ENCODE data around the gene SYNE2. TPM values are rescaled to one million over a fixed set of nuclear protein-coding genes. Genes with fewer than 3 reads are reported as not detected.

Gene SYNE2
- total RNA-seq, 2 donors from 2014 or later: 48.5 to 66.9 TPM

DNA sequence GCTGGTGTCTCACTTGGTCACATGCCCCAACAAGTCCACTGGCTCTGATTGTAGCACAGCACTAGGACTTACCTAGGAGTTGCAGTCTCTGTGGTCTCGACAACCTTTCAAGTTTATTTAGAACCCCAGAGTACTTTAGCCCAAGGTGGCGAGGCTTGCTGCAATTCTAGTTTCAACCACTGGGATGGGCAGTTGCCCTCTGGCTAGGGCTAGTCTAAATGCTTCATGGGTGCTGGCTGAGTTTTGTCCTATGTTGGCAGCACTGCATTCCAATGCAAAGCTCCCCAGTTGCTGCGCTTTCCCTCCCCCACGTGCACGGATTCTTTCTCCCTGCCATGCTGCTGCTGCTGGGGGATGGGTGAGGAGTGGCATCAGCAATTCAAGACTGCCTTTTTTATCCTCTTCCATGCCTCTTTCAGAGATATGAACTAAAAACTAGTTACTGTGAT is 207.9 kb downstream of the SYNE2 start:
- H3K4me3 Mint-ChIP-seq: no peak overlapping the region
- no peaks in the 10 kb centered on the region for H3K9me3 Mint-ChIP-seq
- H3K36me3 Mint-ChIP-seq (ENCODE audit: low read depth): peaks cover 85% of the 10 kb centered on the region
- H3K4me1 Mint-ChIP-seq: peaks cover 8% of the 10 kb centered on the region
- ATAC-seq (replicated peaks): peak; percentile 37
- H3K27me3 Mint-ChIP-seq: no peaks in the 10 kb centered on the region
- peak overlapping the region; percentile 29 for H3K27ac Mint-ChIP-seq

DNA sequence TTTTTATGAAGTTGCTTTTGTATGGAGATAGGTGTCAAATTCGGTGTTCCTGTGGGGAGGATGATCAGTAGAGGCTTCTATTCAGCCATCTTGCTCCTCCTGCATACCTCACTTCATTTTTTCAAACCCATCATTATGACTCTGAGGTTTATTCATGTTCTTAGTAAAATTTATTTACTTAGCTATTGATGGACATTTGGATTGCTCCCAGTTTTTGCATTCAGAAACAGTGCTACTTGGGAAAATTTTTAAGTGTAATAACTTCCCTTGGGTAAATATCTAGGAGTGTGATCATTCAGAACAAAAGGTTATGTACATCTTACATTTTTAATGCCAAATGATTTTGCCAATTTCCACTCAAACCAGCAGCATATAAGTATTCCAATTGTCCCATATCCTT is 208.3 kb downstream of the SYNE2 start:
- Mint-ChIP-seq H3K4me3 (no peak overlapping the region), H3K27ac (no peak overlapping the region), H3K9me3 (no peaks in the 10 kb centered on the region), H3K27me3 (no peaks in the 10 kb centered on the region), H3K36me3 (ENCODE audit: low read depth) (peaks cover 81% of the 10 kb centered on the region), H3K4me1 (peaks cover 8% of the 10 kb centered on the region)
- no peak for ATAC-seq (replicated peaks)

DNA sequence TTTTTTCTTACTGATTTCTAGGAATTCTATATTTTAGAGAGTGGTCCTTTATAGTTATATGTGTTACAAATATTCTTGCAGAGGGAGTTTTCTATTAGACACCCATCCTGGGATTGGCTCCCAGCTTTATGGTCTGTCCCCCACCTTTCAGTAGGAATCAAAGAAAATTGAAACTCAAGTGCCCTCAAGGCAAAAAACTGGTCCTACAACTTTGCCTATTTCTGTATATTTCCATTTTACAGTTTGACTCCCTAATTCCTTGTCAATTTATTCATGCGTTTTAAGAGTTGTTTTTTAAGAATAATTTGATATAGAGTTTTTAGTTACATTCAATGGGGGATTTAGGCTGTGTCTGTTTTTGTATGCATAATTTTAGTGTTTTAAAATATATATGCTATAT is 208.9 kb downstream of the SYNE2 start:
- H3K27ac Mint-ChIP-seq: no peak overlapping the region
- no peaks in the 10 kb centered on the region for H3K27me3 Mint-ChIP-seq
- peaks cover 8% of the 10 kb centered on the region for H3K4me1 Mint-ChIP-seq
- H3K9me3 Mint-ChIP-seq: no peaks in the 10 kb centered on the region
- no peak overlapping the region for H3K4me3 Mint-ChIP-seq
- no peak for ATAC-seq (replicated peaks)
- peaks cover 81% of the 10 kb centered on the region for H3K36me3 Mint-ChIP-seq (ENCODE audit: low read depth)

DNA sequence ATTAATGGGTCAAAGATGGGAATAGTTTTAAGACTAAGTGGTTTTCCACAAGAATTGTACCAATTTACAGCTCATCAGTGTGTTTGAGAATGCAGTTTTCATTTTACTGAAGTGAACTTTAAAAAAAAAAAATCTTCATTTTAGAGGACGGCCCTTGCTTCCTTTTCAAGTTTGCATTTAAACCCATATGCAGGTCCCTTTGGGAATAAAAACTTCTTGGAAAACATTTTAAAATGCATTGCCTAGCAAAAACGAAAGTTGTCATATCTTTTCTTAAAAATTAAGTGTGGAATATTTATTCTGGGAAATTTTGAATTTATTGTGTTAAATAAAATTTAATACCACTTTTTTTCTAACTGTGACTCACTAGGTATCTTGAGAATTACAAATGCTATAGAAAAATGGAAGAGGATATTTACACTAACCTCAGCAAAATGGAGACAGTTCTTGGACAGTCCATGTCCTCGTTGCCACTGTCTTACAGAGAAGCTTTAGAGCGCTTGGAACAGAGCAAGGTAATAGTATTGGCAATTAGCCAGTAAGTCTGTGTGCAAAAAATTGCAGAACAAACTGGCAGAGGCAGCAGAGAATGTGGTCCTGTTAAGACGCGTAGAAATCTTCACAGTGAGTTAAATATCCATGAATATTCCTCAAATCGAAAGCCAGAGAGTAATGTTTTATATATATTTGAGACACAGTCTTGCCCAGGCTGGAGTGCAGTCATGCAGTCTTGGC is 209.7 kb downstream of the SYNE2 start:
- H3K27ac Mint-ChIP-seq: no peak overlapping the region
- peaks cover 82% of the 10 kb centered on the region for H3K36me3 Mint-ChIP-seq (ENCODE audit: low read depth)
- ATAC-seq (replicated peaks): no peak
- H3K27me3 Mint-ChIP-seq: no peaks in the 10 kb centered on the region
- H3K4me3 Mint-ChIP-seq: no peak overlapping the region
- no peaks in the 10 kb centered on the region for H3K9me3 Mint-ChIP-seq
- H3K4me1 Mint-ChIP-seq: peaks cover 8% of the 10 kb centered on the region

DNA sequence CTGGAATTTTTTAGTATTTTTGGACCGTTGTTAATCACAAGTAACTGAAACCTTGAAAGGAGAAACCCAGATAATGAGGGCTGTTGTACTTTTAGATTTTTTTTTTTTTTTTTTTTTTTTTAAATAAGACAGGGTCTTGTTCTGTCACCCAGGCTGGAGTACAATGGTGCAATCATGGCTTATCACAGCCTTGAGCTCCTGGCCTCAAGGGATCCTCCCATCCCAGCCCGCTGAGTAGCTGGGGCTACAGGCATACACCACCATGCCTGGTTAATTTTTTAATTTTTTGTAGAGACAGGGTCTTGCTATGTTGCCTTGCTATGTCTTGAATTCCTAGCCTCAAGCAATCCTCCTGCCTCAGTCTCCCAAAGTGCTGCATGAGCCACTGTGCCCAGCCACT is 211.6 kb downstream of the SYNE2 start:
- no peaks in the 10 kb centered on the region for H3K4me1 Mint-ChIP-seq
- H3K36me3 Mint-ChIP-seq (ENCODE audit: low read depth): peaks cover 78% of the 10 kb centered on the region
- ATAC-seq (replicated peaks): no peak
- H3K4me3 Mint-ChIP-seq: no peak overlapping the region
- H3K9me3 Mint-ChIP-seq: no peaks in the 10 kb centered on the region
- no peak overlapping the region for H3K27ac Mint-ChIP-seq
- no peaks in the 10 kb centered on the region for H3K27me3 Mint-ChIP-seq

DNA sequence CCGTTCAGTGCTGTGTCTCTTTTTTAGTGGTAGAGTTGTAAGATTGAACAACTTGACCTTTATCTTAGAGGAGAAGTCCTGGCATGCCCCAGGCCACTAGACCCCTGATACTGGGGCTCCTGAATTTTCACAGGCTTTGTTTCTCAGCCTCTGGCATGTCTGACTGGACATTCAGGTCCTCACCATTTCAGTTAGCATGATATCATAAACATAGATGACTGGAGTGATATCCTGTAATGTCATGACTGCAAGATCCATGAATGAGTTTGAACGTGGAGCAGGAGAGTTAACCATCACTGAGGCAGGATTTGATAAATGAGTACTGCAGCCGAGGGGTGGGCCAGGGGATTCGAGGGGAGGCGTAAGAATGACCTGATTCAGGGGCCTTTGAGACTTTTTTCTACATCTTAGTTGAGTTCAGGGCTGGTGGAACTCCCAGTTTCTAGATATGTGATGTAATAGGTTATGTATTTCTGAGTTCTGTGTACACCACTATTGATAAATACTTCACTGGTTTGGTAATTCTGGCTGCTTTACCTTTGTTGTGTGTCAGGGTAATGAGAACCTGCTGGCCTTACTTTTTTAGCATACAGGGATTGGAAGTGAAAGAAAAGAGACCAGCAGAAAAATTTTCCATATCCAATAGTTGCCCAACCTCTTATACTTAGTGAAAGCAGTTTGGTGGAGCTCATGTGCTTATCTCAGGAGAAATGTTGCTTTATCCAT is 217.0 kb downstream of the SYNE2 start:
- no peak for ATAC-seq (replicated peaks)

DNA sequence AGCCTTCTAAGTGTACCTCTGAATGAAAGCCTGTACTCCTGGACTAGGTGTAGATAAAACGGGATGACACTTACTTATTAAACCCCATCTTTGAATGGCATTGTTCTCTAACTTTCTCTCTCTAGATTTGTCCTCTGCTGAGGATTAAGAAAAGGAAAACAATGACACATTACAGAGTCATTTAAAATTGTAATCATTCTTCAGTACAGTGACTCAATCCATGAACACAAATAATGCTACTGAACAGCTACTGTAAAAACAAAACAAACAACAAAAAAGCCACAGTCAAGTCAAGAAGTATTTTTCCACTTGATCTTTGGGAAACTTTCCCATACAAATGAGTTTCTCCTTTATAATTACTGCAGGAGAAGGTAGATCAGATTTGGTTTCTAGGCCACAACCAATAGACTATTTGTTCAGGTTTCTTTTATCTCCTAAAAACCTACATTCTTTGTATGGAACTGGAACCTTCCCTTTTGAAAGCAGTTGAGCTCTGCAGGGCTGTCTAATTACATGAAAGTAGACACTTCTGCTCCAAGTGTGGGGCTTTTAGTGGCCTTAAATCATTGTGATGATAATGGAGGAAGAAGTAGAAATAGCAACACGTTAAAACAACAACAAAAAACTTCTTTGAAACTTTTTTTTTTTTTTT is 222.3 kb downstream of the SYNE2 start:
- H3K27me3 Mint-ChIP-seq: no peaks in the 10 kb centered on the region
- H3K4me3 Mint-ChIP-seq: no peak overlapping the region
- H3K4me1 Mint-ChIP-seq: no peaks in the 10 kb centered on the region
- H3K36me3 Mint-ChIP-seq (ENCODE audit: low read depth): peaks cover 96% of the 10 kb centered on the region
- ATAC-seq (replicated peaks): peak; percentile 90
- no peaks in the 10 kb centered on the region for H3K9me3 Mint-ChIP-seq
- peak overlapping the region; percentile 51 for H3K27ac Mint-ChIP-seq

More for the DNA sequence above, 217.0 kb downstream of the SYNE2 start:
- no peak overlapping the region for H3K4me3 Mint-ChIP-seq
- H3K27me3 Mint-ChIP-seq: no peaks in the 10 kb centered on the region
- peaks cover 92% of the 10 kb centered on the region for H3K36me3 Mint-ChIP-seq (ENCODE audit: low read depth)
- no peaks in the 10 kb centered on the region for H3K4me1 Mint-ChIP-seq
- no peak overlapping the region for H3K27ac Mint-ChIP-seq
- H3K9me3 Mint-ChIP-seq: no peaks in the 10 kb centered on the region

DNA sequence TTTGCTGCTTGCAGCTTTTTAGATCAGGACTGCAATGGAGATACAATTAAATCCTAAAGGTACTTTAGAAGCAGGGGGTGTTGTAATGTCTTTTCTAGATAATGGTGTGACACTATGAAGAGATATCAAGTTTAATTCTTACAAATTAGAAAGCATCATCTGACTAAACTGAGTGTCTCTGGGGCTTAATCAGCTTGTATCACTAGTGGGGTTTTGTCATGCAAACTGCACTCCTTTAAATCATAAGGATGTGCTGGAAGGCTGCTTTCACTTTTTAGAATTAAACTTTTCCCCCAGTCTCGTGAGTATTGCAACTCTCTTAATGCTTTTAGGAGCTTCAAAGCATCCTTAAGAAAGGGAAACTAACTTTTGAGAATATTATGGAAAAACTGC is 222.8 kb downstream of the SYNE2 start:
- Mint-ChIP-seq H3K4me1 (peaks cover 4% of the 10 kb centered on the region), H3K36me3 (ENCODE audit: low read depth) (peaks cover 96% of the 10 kb centered on the region), H3K4me3 (no peak overlapping the region), H3K27ac (peak overlapping the region; percentile 51), H3K27me3 (no peaks in the 10 kb centered on the region), H3K9me3 (no peaks in the 10 kb centered on the region)
- no peak for ATAC-seq (replicated peaks)

DNA sequence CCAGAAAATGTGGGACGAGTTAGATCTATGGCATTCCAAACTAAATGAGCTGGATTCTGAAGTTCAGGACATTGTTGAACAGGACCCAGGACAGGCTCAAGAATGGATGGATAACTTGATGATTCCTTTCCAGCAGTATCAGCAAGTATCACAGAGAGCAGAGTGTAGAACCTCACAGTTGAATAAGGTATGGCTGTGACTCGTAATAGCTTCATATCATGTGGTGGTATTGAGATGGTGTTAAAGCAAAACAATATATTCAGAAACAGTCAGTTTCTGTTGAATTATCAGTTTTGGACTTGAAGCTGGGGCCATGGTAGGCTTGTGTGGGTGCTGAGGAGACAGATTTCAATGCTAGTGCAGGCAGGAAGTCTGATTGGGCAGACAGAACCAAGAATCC is 227.6 kb downstream of the SYNE2 start:
- no peak overlapping the region for H3K4me3 Mint-ChIP-seq
- H3K4me1 Mint-ChIP-seq: peaks cover 4% of the 10 kb centered on the region
- no peaks in the 10 kb centered on the region for H3K27me3 Mint-ChIP-seq
- H3K36me3 Mint-ChIP-seq (ENCODE audit: low read depth): peaks cover 90% of the 10 kb centered on the region
- H3K27ac Mint-ChIP-seq: peak overlapping the region; percentile 71
- peak; percentile 54 for ATAC-seq (replicated peaks)
- H3K9me3 Mint-ChIP-seq: no peaks in the 10 kb centered on the region

DNA sequence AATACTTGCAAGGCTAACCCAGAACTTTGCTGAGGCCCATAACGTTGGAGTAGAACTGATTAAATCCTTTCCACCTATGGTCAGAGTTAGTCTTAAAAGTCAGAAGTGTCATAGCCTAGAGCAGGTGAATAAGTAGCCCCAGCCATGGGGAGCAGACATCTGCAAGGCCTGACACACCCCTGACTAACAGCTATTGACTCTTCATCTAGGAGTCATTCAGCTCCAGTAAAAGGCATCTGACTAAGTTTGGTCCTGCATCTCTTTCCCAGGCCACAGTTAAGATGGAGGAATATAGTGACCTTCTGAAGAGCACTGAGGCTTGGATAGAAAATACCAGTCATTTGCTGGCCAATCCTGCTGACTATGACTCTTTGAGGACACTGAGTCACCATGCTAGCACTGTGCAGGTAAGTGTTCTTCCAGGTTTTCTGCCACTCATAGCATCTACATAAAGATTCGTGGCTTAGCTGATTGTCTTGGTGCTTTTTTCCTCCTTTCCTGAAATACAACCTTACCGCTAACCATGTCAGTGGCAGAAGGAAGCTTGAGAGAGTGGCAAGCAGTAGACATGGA is 228.5 kb downstream of the SYNE2 start:
- Mint-ChIP-seq H3K27me3 (no peaks in the 10 kb centered on the region), H3K27ac (peak overlapping the region; percentile 71), H3K4me1 (peaks cover 4% of the 10 kb centered on the region), H3K9me3 (no peaks in the 10 kb centered on the region), H3K4me3 (no peak overlapping the region), H3K36me3 (ENCODE audit: low read depth) (peaks cover 92% of the 10 kb centered on the region)
- ATAC-seq (replicated peaks): peak; percentile 83

DNA sequence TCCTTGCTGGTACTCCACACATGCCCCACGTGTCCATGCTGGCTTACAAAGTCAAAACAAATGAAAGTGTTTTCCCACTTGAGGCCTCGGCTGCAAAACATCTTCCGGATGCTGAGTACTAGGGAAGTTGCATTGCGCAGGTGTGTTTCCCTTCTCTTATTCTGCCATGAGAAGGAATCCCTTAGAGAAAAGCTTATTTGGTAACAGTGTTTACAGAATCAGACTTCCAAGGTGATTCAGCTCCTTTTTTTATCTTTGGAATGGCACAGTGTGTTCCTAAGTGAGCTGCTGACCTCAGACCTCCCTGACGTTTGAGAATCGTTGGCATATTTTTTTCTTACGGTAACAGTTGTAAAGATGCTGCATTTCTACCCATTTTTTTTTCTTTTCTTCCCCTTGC is 230.0 kb downstream of the SYNE2 start:
- peaks cover 90% of the 10 kb centered on the region for H3K36me3 Mint-ChIP-seq (ENCODE audit: low read depth)
- H3K9me3 Mint-ChIP-seq: no peaks in the 10 kb centered on the region
- H3K27ac Mint-ChIP-seq: no peak overlapping the region
- peaks cover 4% of the 10 kb centered on the region for H3K4me1 Mint-ChIP-seq
- ATAC-seq (replicated peaks): no peak
- no peaks in the 10 kb centered on the region for H3K27me3 Mint-ChIP-seq
- H3K4me3 Mint-ChIP-seq: no peak overlapping the region

DNA sequence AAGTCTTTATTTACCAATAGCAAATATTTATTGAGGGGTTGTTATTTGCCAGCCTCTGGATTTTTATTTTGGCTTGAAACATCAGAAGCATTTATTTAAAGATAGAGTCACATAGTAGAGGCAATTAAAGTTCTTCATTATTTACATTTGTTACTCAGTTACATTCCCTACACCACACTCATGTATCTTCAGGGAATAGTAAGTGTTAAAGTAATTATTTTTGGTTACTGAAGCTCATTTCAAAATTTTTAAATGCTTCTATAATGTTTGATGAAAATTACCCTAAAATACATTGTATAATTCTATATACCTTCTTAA is 235.8 kb downstream of the SYNE2 start:
- Mint-ChIP-seq H3K27me3 (no peaks in the 10 kb centered on the region), H3K4me1 (no peaks in the 10 kb centered on the region), H3K4me3 (no peak overlapping the region), H3K27ac (no peak overlapping the region), H3K9me3 (no peaks in the 10 kb centered on the region), H3K36me3 (ENCODE audit: low read depth) (peaks cover 79% of the 10 kb centered on the region)
- no peak for ATAC-seq (replicated peaks)

DNA sequence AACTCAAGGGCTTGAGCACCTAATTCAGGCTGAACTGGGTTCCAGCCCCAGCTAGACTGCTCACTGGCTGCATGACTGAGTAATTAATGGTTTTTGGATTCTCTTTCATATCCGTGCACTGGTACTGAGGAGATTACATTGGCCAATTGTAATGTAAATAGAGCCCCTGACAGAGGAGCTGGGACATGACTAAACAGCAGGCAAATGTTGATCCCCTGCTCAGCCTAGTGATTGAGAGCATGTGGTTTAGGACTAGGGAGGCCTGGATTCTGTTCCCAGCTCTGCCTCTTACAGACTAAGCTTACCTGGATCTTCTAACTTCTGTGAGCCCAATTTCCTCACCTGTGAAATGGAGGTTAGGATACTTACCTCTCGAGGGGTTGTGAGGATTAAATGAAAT is 237.1 kb downstream of the SYNE2 start:
- no peak for ATAC-seq (replicated peaks)
- Mint-ChIP-seq H3K36me3 (ENCODE audit: low read depth) (peaks cover 78% of the 10 kb centered on the region), H3K27ac (peak overlapping the region; percentile 25), H3K4me3 (no peak overlapping the region), H3K27me3 (no peaks in the 10 kb centered on the region), H3K9me3 (no peaks in the 10 kb centered on the region), H3K4me1 (no peaks in the 10 kb centered on the region)

DNA sequence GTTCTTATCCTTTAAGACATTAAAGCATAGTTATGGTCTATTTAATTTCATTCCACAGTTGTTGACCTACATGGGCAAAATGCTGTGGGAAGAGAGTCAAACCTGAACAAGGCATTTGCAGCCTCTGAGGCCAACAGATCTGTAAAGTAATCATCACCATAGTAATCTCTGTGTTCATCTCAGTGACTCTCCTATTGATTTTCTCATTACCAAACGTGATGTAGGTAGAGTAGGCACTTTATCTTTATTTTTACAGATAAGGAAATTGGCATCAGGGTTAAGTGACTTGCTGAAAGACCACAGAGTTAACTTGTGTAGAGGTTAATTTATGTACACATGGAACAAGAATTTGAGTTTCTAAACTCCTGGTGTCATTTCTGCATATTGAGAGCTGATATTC is 238.4 kb downstream of the SYNE2 start:
- no peaks in the 10 kb centered on the region for H3K4me1 Mint-ChIP-seq
- no peak overlapping the region for H3K4me3 Mint-ChIP-seq
- no peaks in the 10 kb centered on the region for H3K9me3 Mint-ChIP-seq
- no peak for ATAC-seq (replicated peaks)
- peaks cover 83% of the 10 kb centered on the region for H3K36me3 Mint-ChIP-seq (ENCODE audit: low read depth)
- H3K27me3 Mint-ChIP-seq: no peaks in the 10 kb centered on the region
- H3K27ac Mint-ChIP-seq: no peak overlapping the region

DNA sequence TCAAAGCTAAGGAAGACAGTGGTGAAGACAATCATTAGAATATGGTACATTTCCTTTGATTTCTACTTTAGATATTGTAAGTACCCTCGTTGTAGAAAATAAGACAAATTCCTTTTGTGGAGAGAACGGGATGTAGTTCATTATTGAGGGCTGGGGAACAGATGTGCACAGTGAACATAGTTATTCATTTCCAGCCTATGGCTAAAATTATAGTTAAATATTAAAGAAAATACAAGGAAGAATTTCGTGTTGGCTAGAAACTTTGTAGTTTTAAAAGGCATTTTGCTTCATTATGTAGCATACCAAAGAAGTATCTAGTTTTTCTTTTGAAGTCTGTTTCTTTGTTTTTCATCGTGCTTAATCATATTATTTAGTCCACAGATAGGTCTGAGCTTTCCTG is 239.5 kb downstream of the SYNE2 start:
- Mint-ChIP-seq H3K4me3 (no peak overlapping the region), H3K36me3 (ENCODE audit: low read depth) (peaks cover 86% of the 10 kb centered on the region), H3K27ac (no peak overlapping the region), H3K4me1 (no peaks in the 10 kb centered on the region), H3K9me3 (no peaks in the 10 kb centered on the region), H3K27me3 (no peaks in the 10 kb centered on the region)
- no peak for ATAC-seq (replicated peaks)

Data from activated T-helper 17 cell treated with anti-CD3 and anti-CD28 coated beads, Interleukin-2, amount 50 U/mL, for 72 hours (primary cell).